Dedifferentiated amniotic fluid mesenchymal stem cell (primary cell): ENCODE results near the gene RDH8.

ENCODE experiments used
- DNase-seq: peaks from one replicate; pipeline ENCODE4 v3.0.0-alpha.2; 2016; ENCODE audit errors: extremely low spot score

The RDH8 gene

GRCh38 chr19:10013316-10013715 is at the start of gene RDH8:
Gene RDH8 (plus strand): TSS chr19:10013483. CDS start chr19:10013498, 15 bp downstream.
- no peak for DNase-seq

- no peak for DNase-seq
Measured at GRCh38 chr19:9966024-9966423, 47.3 kb upstream of the RDH8 start.

GRCh38 chr19:9966448-9966847 is 46.8 kb upstream of the RDH8 start:
- DNase-seq = no peak

GRCh38 chr19:9967326-9967725 is 46.0 kb upstream of the RDH8 start:
- no peak for DNase-seq

- DNase-seq = no peak
Measured at GRCh38 chr19:9968820-9969687, 44.2 kb upstream of the RDH8 start.

GRCh38 chr19:9969688-9969975 is 43.7 kb upstream of the RDH8 start:
- DNase-seq = no peak

GRCh38 chr19:9970481-9970880 is 42.8 kb upstream of the RDH8 start:
- DNase-seq = no peak

- DNase-seq = no peak
Measured at GRCh38 chr19:9971166-9971897, 42.0 kb upstream of the RDH8 start.

GRCh38 chr19:9972103-9972502 is 41.2 kb upstream of the RDH8 start:
- no peak for DNase-seq

- no peak for DNase-seq
Measured at GRCh38 chr19:9981406-9982260, 31.6 kb upstream of the RDH8 start.

GRCh38 chr19:9986787-9987281 is 26.4 kb upstream of the RDH8 start:
- DNase-seq = peak; percentile 27

GRCh38 chr19:9989504-9989903 is 23.8 kb upstream of the RDH8 start:
- DNase-seq = no peak

- no peak for DNase-seq
Measured at GRCh38 chr19:9991425-9992191, 21.7 kb upstream of the RDH8 start.

GRCh38 chr19:9995084-9995483 is 18.2 kb upstream of the RDH8 start:
- no peak for DNase-seq

- no peak for DNase-seq
Measured at GRCh38 chr19:9995999-9996398, 17.3 kb upstream of the RDH8 start.

- DNase-seq = no peak
Measured at GRCh38 chr19:9996541-9996940, 16.7 kb upstream of the RDH8 start.

- peak; percentile 69 for DNase-seq
Measured at GRCh38 chr19:10000171-10000826, 13.0 kb upstream of the RDH8 start.

- DNase-seq = no peak
Measured at GRCh38 chr19:10001899-10002298, 11.4 kb upstream of the RDH8 start.

GRCh38 chr19:10003271-10003670 is 10.0 kb upstream of the RDH8 start:
- no peak for DNase-seq

- no peak for DNase-seq
Measured at GRCh38 chr19:10004617-10005016, 8.7 kb upstream of the RDH8 start.
